KMS-11 (cell line): ENCODE results near the gene AUTS2.

Source experiments
- H2AFZ ChIP-seq: fragments of 200-600 bp; sonication (generic); 2 replicates; pipeline ENCODE4 v1.6.1; 2016; ENCODE audit warnings: antibody characterized with exemption, mixed run types, low read depth
- H3K27ac ChIP-seq: fragments of 200-600 bp; sonication (generic); 2 replicates; pipeline ENCODE4 v1.6.1; 2016; ENCODE audit warnings: mild to moderate bottlenecking, mixed run types
- H3K27me3 ChIP-seq: fragments of 200-600 bp; sonication (generic); 2 replicates; pipeline ENCODE4 v1.6.1; 2017; ENCODE audit warnings: mild to moderate bottlenecking, low read depth, mixed run types, moderate library complexity; ENCODE audit not compliant: insufficient read depth
- H3K36me3 ChIP-seq: fragments of 200-600 bp; sonication (generic); 2 replicates; pipeline ENCODE4 v1.6.1; 2017; ENCODE audit warnings: mild to moderate bottlenecking, mixed run types; ENCODE audit not compliant: insufficient read depth
- H3K4me1 ChIP-seq: fragments of 200-600 bp; sonication (generic); 2 replicates; pipeline ENCODE4 v1.6.1; 2016; ENCODE audit warnings: mild to moderate bottlenecking, low read depth, mixed run types; ENCODE audit not compliant: poor library complexity, severe bottlenecking
- H3K4me2 ChIP-seq: fragments of 200-600 bp; sonication (generic); 2 replicates; pipeline ENCODE4 v1.7.0; 2016; ENCODE audit warnings: mild to moderate bottlenecking, mixed run types
- H3K4me3 ChIP-seq: fragments of 200-600 bp; sonication (generic); IDR thresholded peaks from 2 replicates; pipeline ENCODE4 v1.6.1; 2017; ENCODE audit warnings: low read depth, low read length, mixed read lengths; ENCODE audit not compliant: insufficient read depth
- H3K79me2 ChIP-seq: fragments of 200-600 bp; sonication (generic); 2 replicates; pipeline ENCODE4 v1.6.1; 2016; ENCODE audit warnings: low read depth, mixed run types; ENCODE audit not compliant: insufficient read depth
- H3K9ac ChIP-seq: fragments of 200-600 bp; sonication (generic); 2 replicates; pipeline ENCODE4 v1.6.1; 2016; ENCODE audit warnings: mild to moderate bottlenecking, mixed run types
- H4K20me1 ChIP-seq: fragments of 200-600 bp; sonication (generic); 2 replicates; pipeline ENCODE4 v1.6.1; 2016; ENCODE audit warnings: mild to moderate bottlenecking, mixed run types; ENCODE audit not compliant: insufficient read depth
- TF ChIP-seq, protein P1 (sequence below): fragments of 200-600 bp; sonication (generic); conservative IDR thresholded peaks from 2 replicates; pipeline ENCODE4 v1.6.1; 2017; ENCODE audit warnings: low read depth, mild to moderate bottlenecking, antibody characterized with exemption, low read length, moderate library complexity, mixed read lengths

The AUTS2 gene

DNA sequence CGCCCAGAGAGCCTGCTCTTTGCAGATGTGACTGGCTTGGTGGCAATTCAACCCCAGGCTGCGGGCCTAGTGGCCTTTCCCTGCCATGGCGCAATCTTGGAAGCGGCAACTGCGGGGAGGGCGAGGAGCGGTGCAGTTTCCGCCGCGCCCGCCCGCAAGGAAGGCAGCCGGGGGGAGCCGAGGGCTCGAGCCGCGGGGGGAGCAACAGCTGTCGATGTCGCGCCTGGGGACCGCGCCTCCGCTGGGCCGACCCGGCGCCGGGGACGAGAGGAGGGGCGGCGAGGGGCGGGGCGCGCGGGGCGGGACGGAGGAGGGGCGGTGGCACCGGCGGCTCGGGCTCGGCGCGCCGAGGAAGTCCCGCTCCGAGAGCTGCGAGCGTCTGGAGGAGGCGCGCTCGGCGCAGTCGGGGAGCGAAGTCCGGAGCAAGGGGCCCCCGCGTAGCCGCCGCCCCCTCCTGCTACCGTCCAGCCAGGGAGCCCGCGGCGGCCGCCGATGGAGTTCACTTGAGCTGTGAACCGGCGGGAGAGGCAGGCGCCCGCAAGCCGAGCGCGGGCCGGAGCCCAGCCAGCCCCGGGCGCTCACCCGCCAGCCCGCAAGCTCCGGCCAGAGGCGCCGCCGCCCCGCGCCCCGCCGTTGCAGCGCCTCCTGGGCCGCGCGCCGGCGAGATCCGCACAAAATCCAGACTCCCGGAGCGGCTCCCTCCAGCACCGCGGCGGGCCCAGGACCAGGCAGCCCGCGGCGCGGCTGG lies 1095.6 kb downstream of the AUTS2 start:
- peaks cover 22% of the 10 kb centered on the region for H3K4me1 ChIP-seq
- H3K4me2 ChIP-seq = peak overlapping the region; percentile 62
- TF ChIP-seq, protein P1, sequence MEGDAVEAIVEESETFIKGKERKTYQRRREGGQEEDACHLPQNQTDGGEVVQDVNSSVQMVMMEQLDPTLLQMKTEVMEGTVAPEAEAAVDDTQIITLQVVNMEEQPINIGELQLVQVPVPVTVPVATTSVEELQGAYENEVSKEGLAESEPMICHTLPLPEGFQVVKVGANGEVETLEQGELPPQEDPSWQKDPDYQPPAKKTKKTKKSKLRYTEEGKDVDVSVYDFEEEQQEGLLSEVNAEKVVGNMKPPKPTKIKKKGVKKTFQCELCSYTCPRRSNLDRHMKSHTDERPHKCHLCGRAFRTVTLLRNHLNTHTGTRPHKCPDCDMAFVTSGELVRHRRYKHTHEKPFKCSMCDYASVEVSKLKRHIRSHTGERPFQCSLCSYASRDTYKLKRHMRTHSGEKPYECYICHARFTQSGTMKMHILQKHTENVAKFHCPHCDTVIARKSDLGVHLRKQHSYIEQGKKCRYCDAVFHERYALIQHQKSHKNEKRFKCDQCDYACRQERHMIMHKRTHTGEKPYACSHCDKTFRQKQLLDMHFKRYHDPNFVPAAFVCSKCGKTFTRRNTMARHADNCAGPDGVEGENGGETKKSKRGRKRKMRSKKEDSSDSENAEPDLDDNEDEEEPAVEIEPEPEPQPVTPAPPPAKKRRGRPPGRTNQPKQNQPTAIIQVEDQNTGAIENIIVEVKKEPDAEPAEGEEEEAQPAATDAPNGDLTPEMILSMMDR = 0 out of 2 replicates have a peak, but pooled peaks have one; percentile 17
- peaks cover 6% of the 10 kb centered on the region; the same call in 1 of the 2 replicates for H4K20me1 ChIP-seq
- peaks cover 43% of the 10 kb centered on the region for H3K79me2 ChIP-seq
- peak overlapping the region; percentile 53 for H2AFZ ChIP-seq
- peaks cover 4% of the 10 kb centered on the region; the same call in 1 of the 2 replicates for H3K36me3 ChIP-seq
- no peak overlapping the region for H3K4me3 ChIP-seq
- H3K9ac ChIP-seq = peak overlapping the region; percentile 98
- no peaks in the 10 kb centered on the region for H3K27me3 ChIP-seq
- H3K27ac ChIP-seq = peak overlapping the region; percentile 51

GRCh38 chr7:70694434-70694970 lies 1096.2 kb downstream of the AUTS2 start:
- H3K4me1 ChIP-seq = peaks cover 28% of the 10 kb centered on the region
- TF ChIP-seq, protein P1 = no peak
- no peaks in the 10 kb centered on the region for H3K27me3 ChIP-seq
- H3K4me3 ChIP-seq = no peak overlapping the region
- peak overlapping the region; percentile 88 for H3K27ac ChIP-seq
- peak overlapping the region; percentile 95; the same call in 1 of the 2 replicates for H3K4me2 ChIP-seq
- H3K9ac ChIP-seq = peak overlapping the region; percentile 98
- H2AFZ ChIP-seq = no peak overlapping the region
- H3K79me2 ChIP-seq = peaks cover 49% of the 10 kb centered on the region
- peaks cover 10% of the 10 kb centered on the region for H4K20me1 ChIP-seq
- peaks cover 4% of the 10 kb centered on the region; the same call in 1 of the 2 replicates for H3K36me3 ChIP-seq

- peaks cover 12% of the 10 kb centered on the region for H4K20me1 ChIP-seq
- H3K4me2 ChIP-seq = peak overlapping the region; percentile 95
- peak overlapping the region; percentile 98 for H3K9ac ChIP-seq
- peak overlapping the region; percentile 88 for H3K27ac ChIP-seq
- H3K27me3 ChIP-seq = no peaks in the 10 kb centered on the region
- peaks cover 35% of the 10 kb centered on the region for H3K4me1 ChIP-seq
- TF ChIP-seq, protein P1 = no peak
- peak overlapping the region; percentile 27 for H3K4me3 ChIP-seq
- peaks cover 56% of the 10 kb centered on the region for H3K79me2 ChIP-seq
- H3K36me3 ChIP-seq = peaks cover 5% of the 10 kb centered on the region; the same call in 1 of the 2 replicates
- no peak overlapping the region; the same call in 1 of the 2 replicates for H2AFZ ChIP-seq
These were observed 1096.9 kb downstream of the AUTS2 start for GRCh38 chr7:70694971-70695794.

- Histone ChIP-seq H3K4me3 (peak overlapping the region; percentile 29), H2AFZ (no peak overlapping the region), H3K9ac (peak overlapping the region; percentile 98), H4K20me1 (peaks cover 17% of the 10 kb centered on the region), H3K27me3 (no peaks in the 10 kb centered on the region), H3K36me3 (peaks cover 7% of the 10 kb centered on the region; the same call in 1 of the 2 replicates), H3K27ac (peak overlapping the region; percentile 88), H3K4me1 (peaks cover 41% of the 10 kb centered on the region), H3K4me2 (peak overlapping the region; percentile 95), H3K79me2 (peaks cover 61% of the 10 kb centered on the region)
- TF ChIP-seq, protein P1 = no peak
These were observed 1097.5 kb downstream of the AUTS2 start for GRCh38 chr7:70695795-70696083.
